ENCODE measurements around the gene DLGAP1. TPM values are rescaled to one million over a fixed set of nuclear protein-coding genes. Genes with fewer than 3 reads are reported as not detected.

The DLGAP1 gene
- total and polyA plus RNA-seq, 10 of the 15 experiments (the other 5 are each of a cell fraction or from before 2014, with no cell fraction given), result 0.23 to 27.6 (median 1.9) TPM

- TF ChIP-seq, protein P1, sequence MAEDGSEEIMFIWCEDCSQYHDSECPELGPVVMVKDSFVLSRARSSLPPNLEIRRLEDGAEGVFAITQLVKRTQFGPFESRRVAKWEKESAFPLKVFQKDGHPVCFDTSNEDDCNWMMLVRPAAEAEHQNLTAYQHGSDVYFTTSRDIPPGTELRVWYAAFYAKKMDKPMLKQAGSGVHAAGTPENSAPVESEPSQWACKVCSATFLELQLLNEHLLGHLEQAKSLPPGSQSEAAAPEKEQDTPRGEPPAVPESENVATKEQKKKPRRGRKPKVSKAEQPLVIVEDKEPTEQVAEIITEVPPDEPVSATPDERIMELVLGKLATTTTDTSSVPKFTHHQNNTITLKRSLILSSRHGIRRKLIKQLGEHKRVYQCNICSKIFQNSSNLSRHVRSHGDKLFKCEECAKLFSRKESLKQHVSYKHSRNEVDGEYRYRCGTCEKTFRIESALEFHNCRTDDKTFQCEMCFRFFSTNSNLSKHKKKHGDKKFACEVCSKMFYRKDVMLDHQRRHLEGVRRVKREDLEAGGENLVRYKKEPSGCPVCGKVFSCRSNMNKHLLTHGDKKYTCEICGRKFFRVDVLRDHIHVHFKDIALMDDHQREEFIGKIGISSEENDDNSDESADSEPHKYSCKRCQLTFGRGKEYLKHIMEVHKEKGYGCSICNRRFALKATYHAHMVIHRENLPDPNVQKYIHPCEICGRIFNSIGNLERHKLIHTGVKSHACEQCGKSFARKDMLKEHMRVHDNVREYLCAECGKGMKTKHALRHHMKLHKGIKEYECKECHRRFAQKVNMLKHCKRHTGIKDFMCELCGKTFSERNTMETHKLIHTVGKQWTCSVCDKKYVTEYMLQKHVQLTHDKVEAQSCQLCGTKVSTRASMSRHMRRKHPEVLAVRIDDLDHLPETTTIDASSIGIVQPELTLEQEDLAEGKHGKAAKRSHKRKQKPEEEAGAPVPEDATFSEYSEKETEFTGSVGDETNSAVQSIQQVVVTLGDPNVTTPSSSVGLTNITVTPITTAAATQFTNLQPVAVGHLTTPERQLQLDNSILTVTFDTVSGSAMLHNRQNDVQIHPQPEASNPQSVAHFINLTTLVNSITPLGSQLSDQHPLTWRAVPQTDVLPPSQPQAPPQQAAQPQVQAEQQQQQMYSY (CRISPR knock-in tag; IDR thresholded peaks at IDR 0.05), result no peak
- TF ChIP-seq HSF1 (IDR thresholded peaks at IDR 0.05; ENCODE audit: low read depth, low read length) (no peak), IRF4 (IDR thresholded peaks at IDR 0.05; ENCODE audit: low read depth, low read length) (peak; percentile 22; the same call in 1 of the 2 replicates), RUNX3 (IDR thresholded peaks at IDR 0.05; ENCODE audit: low read length) (peak; percentile 24; the same call in 1 of the 2 replicates), CHD2 (IDR thresholded peaks at IDR 0.05; ENCODE audit: borderline replicate concordance, low read depth, low read length) (no peak), NFXL1 (IDR thresholded peaks at IDR 0.05; ENCODE audit: borderline replicate concordance) (no peak), SP1 (IDR thresholded peaks at IDR 0.05; ENCODE audit: low read depth, low read length) (peak; percentile 35), NBN (IDR thresholded peaks at IDR 0.05) (peak; percentile 38; the same call in 1 of the 2 replicates), HDGF (IDR thresholded peaks at IDR 0.05) (no peak), USF2 (IDR thresholded peaks at IDR 0.05; ENCODE audit: borderline replicate concordance, low read depth, low read length) (no peak), STAT3 (IDR thresholded peaks at IDR 0.05; ENCODE audit: low read depth, low read length) (no peak), KDM1A (IDR thresholded peaks at IDR 0.05; ENCODE audit: borderline replicate concordance) (no peak), MEF2A (IDR thresholded peaks at IDR 0.05; ENCODE audit: insufficient read depth, low read depth, low read length) (no peak), CBFB (IDR thresholded peaks at IDR 0.05; ENCODE audit: low read depth) (peak; percentile 48; the same call in 1 of the 2 replicates), PML (IDR thresholded peaks at IDR 0.05; ENCODE audit: low read length) (no peak), EP300 (IDR thresholded peaks at IDR 0.05; ENCODE audit: borderline replicate concordance in 1 of 2, control insufficient read depth in 1 of 2, low read depth in 2 of 2, low read length in 2 of 2) (peak; percentile 30; a peak in 2 of 4 replicates), TCF12 (IDR thresholded peaks at IDR 0.05; ENCODE audit: low read depth, low read length) (no peak), NKRF (conservative IDR thresholded peaks at IDR 0.05) (no peak), ZNF622 (IDR thresholded peaks at IDR 0.05) (no peak), ZNF207 (IDR thresholded peaks at IDR 0.05; ENCODE audit: borderline replicate concordance) (no peak), NR2C1 (IDR thresholded peaks at IDR 0.05) (no peak), CBX5 (IDR thresholded peaks at IDR 0.05; ENCODE audit: low read depth) (no peak), RELA (IDR thresholded peaks at IDR 0.05; ENCODE audit: borderline replicate concordance, partially characterized antibody) (no peak)
Observed at GRCh38 chr18:3595369-3596273, 859.5 kb downstream of the DLGAP1 start (continued).
